Ammon's horn (tissue), 1 donor: ENCODE results near the gene DGCR2.

Experiments used
- DNase-seq: peaks from one replicate; pipeline ENCODE4 v3.0.0-alpha.2; 2016; ENCODE audit warnings: low spot score

Gene DGCR2

DNA sequence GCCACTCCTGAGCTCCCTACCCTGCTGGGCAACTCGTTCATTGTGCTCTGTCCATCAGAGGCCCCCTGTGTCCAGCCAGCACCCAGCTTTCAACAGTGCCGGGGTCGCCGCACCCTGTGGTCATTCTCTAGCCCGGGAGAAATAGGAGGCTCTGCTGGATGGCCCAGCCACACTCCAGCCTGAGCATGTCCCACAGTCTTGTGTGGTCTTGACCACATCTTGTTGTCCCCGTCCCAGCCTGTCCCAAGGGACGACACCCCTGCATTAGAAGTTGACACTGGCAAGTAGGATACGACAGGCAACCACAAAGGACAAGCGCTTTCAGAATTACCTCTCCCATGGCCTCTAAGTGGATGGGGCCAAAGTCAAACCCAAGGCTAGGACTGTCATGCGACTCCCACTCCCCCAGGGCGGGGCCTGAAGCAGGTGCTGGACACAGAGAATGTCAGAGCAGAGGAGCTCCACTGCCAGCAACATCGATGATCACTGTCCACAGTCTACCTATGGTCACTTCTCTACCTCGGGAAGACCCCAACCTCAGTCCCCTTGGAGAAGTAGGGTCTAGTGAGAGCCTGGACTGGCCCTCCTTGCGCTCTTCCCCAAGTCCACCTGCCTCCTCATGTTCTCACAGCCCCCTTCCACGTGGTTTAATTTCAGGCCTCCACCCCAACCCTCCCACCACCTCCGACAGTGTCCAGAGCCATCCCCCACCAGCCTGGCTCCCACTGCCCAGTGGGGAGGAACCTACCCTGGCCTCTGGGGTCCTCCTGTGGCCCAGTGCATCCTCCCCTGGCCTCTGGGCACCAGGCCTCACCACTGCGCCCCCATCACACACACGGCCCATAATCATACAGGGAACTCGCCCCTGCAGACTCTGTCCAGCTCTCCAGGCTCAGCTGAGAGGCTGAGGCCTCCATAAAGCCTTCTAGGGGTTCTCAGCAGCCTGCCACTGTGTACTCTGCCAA, 4.4 kb upstream of the DGCR2 start:
- DNase-seq, result no peak

DNA sequence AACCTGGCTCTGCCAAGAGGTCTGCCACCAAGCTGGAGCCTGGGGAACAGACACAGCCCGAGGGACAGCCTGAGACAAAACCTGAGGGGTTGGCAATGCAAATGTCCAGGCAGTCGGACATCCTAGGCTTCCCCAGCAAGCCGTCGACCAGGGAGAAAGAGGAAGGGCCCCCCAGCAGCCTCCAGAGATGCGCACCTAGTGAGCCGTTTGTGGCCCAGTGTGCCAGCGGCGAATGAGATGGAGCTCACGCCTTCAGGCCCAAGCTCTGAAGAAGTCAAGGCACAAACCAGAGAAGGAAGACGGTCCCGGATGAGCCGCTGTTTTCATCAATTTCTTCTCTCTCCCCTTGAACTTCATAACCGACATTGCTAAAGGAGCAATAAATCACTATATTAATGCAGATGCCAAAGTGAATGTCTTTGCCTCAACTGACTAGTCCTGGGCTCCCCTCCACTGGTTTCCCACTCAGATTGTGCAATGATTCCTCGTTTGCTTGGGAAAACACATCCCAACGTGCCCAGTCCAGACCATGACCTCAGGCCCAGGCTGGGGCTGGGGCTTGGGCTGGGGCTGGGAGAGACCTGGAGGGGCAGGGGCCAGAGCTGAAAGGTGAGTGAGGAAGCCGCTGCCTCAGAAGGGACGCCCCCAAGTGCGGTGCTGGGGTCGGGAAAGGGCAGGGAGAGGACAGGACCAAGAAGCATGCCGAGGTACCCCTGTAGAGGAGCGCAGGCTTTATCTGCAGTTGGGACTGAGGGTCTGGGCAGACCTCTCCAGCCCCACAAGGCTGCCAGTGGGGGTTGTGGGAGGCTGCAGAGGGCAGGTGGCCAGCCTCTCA, 3.5 kb upstream of the DGCR2 start:
- no peak for DNase-seq

- DNase-seq, result no peak
Observed at GRCh38 chr22:19125011-19125410, 2.8 kb upstream of the DGCR2 start.

DNA sequence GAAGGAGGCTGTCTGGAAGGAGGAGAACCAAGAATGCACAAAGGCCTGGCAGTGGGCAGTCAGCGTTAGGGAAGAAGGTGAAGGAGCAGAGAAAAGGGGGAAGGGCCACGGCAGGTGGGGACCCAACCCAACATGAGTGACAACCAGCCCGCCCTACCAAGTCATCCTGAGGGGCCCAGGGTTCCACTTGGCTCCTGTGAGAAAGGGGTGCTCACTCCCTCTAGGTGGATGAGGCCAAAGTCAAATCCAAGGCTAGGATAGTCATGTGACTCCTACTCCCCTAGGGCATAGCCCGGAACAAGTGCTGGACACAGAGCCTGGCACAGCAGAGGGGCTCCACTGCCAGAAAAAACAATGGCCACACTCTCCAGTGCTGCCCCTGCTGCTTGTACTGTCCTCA, 2.2 kb upstream of the DGCR2 start:
- no peak for DNase-seq

DNA sequence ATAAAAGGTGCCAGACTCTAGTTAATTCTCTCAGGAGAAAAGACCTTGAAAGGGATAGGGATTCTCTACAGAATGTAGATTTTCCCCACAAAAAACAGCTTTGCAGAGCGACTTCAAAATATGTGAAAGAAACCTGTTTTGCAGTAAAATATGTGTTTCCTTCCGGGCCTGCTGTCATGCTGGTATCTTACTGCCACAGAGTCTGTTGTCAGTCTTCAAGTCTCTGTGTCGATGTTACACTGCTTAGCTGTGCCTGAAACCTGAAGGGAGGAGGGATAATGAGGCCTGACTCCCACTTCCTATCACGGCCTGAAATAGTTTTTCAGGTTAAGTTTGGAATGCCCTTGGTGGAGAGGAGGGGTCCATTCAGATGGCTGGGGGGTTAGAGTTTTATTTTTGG, 1.7 kb upstream of the DGCR2 start:
- DNase-seq, result no peak

- no peak for DNase-seq
Observed at GRCh38 chr22:19122752-19123492, 710 bp upstream of the DGCR2 start.

- DNase-seq, result peak; percentile 49
Observed at GRCh38 chr22:19121631-19122142, 525 bp downstream of the DGCR2 start.

DNA sequence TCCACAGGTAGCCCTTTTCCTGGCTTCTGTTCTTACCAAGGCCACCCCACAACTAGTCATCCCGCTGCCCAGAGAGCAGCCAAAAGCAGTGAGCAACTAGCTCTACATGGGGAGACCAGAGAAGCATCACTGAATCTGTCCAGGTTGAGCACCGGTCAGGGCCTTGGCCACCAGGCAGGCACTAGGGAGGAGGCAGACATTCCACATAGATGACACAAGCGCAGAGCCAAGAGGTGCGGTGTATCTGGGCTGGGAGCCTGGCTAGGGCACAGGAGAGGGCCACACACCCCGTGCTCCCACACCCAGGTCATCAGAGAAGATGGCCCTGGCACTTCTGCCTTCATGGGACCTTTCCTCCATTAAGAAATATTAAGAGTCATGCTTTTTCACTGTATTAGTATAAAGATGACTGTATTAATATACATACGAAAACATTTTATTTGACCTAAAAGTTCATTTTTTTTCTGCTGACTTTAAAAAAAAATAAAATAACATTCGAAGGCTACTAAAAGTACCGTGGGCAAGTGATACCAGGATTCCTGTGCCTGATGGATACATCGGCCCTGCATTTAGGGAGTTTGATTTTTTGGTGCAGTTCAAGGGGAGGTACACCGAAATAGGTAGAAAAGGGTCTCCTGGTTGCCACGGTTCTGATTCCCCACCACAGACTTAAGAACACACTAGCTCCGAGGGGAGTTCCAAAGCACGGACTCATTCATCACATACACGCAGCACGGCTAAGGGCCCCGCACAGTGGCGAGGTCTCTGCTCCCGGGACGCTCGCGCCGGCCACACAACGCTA, 1.2 kb downstream of the DGCR2 start:
- no peak for DNase-seq

DNA sequence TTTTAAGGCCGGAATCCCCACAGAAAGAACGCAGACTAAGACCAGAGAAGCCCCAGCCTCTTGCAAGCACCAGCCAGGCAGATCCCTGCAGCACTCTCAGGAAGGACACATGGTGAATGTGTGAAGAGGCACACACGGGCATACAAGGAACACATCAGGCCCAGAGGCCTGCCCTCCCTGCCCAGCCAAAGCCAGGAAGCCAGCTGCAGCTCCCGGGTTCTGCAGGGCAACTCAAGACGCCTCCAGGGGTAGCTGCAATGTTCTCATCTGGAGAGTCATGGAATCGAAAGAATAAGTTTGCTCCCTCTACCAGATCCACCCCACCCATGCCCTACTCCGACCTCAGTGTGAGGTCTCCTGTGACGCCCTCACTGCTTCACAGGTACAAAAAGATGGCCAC, 2.3 kb downstream of the DGCR2 start:
- DNase-seq, result no peak

- no peak for DNase-seq
Observed at GRCh38 chr22:19118329-19118880, 3.8 kb downstream of the DGCR2 start.

GRCh38 chr22:19117111-19117512, 5.1 kb downstream of the DGCR2 start:
- no peak for DNase-seq

DNA sequence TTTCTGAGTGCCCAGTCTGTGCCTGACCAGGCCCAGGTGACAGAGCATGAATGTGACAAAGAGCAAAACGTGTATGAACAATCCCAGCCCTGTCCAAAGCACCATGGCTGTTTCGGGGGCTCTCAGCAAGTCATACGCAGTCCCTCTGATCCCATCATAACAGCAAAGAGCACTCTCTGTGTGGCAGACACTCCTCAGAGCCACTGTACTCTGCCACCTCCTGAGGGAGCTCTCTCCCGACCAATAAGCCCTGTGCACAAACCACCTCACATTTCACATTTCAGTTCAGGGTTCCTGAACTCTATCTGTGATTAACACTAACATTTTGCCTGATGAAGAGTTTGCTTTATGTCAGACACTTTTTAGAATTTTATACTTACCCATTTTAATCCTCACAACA, 6.6 kb downstream of the DGCR2 start:
- peak; percentile 67 for DNase-seq

GRCh38 chr22:19114984-19115552, 7.1 kb downstream of the DGCR2 start:
- no peak for DNase-seq

DNA sequence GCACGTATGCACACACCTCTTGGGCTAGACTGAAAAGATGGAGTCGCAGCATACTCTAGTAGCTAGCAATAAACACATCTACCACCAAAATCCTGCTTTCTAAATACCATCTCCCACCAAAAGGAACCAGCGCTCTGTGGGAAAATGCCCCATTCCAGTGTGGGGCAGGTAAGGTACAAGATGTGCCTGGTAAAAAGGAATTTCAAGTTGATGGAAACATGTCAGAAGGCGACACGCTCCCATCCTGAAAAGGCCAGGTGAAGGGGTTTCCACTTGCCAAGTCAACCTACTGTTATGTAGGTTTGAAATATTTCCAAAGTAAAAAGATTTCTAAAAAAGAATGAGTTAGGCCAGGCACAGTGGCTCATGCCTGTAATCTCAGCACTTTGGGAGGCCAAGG, 8.8 kb downstream of the DGCR2 start:
- DNase-seq, result no peak

- no peak for DNase-seq
Observed at GRCh38 chr22:19111584-19111983, 10.6 kb downstream of the DGCR2 start.

GRCh38 chr22:19111140-19111539, 11.1 kb downstream of the DGCR2 start:
- DNase-seq, result no peak

DNA sequence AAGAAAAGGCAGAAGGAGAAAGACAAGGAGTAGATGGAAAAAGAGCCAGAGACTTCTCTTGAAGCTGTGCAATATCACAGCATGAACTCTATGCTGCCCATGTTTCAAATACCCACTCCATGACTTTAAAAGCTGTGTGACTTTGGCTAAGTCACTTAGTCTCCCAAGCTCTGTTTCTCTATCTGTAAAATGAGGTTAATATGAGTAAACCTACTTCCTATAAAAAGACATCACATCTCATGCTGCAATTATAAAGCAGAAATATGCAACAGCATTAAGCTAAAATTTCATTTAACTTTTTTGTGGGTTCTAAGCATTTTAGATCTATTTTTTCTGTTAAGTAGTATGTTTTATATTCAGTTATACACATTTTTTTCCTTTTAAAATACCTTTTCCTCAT, 11.6 kb downstream of the DGCR2 start:
- no peak for DNase-seq

- DNase-seq, result no peak
Observed at GRCh38 chr22:19110064-19110458, 12.2 kb downstream of the DGCR2 start.

GRCh38 chr22:19109198-19110063, 12.8 kb downstream of the DGCR2 start:
- no peak for DNase-seq

DNA sequence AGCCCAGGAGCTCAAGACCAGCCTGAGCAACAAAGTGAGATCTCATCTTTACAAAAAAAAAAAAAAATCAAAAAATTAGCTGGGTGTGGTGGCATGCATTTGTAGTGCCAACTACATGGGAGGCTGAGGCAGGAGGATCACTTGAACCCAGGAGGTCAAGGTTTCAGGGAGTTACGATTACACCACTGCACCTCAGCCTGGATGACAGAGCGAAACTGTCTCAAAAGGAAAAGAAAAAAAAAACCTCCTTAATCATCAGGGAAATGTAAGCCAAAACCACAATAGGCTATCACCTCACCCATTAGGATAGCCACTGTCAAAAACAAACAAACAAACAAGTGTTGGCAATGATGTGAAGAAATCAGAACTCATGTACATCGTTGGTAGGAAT, 13.4 kb downstream of the DGCR2 start:
- DNase-seq, result no peak
